Ramos (cell line): ENCODE data around the gene SNTG2.

Experiments used
- in situ Hi-C: fragments of 300-500 bp; cut with MboI; formaldehyde crosslinking; loops from one replicate; pipeline ENCODE4 v1.14.3; 2022; ENCODE audit warnings: low sequenced_read_pairs; ENCODE audit not compliant: unreplicated experiment

The SNTG2 gene

DNA sequence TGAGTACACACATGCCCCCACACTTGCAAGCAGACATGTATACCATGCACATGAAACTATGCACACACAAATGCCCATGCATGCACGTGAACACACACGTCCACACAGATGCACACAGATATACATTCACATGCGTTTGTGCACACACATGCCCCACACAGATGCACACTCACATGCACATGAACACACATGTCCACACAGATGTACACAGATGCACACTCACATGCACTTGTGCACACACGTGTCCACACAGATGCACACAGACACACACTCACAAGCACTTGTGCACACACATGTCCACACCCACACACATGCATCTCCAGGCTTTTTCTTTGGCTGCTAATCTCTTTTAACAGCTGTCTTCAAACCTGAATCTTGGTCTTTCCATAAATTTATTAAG, 31.1 kb downstream of the SNTG2 start:
- in situ Hi-C loops: no loop called here

- in situ Hi-C loops: no loop called here
Observed at GRCh38 chr2:985317-985898, 34.8 kb downstream of the SNTG2 start.

DNA sequence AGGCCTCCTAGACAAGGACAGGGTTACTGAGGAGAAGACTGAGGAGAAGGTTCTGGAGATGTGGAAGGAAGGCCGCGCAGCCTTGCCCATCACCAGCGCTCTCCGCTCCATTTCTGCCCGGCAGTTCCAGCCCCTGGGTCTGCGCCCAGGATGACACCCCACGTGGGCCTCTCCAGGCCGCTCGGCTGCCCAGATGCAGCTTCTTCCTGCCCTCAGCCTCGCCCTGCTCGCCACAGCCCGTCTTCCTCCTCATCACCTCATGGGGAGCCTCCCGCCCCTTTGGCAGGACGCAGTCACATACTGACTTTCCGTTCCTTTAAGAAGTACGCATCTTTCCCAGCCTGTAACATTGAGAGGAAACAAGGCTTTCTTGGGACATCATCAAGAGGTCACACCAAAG, 37.1 kb downstream of the SNTG2 start:
- in situ Hi-C loops: no loop called here

GRCh38 chr2:989781-990467, 39.3 kb downstream of the SNTG2 start:
- in situ Hi-C loops: no loop called here

- in situ Hi-C loops: no loop called here
Observed at GRCh38 chr2:990970-991369, 40.3 kb downstream of the SNTG2 start.

DNA sequence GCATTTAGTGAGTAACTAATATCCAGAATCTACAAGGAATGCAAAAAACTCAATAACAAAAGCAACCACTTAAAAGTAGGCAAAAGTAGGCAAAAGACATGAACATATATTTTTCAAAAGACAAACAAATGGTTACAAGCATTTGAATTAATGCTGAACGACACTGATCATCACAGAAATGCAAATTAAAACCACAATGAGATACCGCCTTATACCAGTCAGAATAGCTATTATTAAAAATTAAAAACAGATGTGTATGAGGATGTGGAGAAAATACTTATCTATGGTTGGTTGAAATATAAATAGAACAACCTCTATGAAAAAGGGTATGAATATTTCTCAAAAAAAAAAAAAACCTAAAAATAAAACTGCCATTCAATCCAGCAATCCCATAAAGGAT, 51.7 kb downstream of the SNTG2 start:
- in situ Hi-C loops: no loop called here

DNA sequence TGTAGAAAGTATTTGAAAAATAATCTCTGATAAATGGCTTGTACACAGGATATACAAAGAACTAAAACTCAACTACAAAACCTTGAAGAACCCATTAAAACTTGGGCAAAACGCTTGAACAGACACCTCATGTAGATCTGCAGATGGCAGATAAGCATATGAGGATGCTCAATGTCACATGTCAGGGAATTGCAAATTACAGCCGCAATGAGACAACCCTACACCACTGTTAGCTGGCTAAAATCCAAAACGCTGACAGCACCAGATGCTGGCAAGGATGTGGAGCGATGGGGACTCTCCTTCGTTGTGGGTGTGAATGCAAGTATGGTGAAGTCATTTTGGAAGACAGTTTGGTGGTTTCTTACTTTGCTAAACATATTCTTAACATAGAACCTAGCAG, 53.7 kb downstream of the SNTG2 start:
- in situ Hi-C loops: no loop called here

DNA sequence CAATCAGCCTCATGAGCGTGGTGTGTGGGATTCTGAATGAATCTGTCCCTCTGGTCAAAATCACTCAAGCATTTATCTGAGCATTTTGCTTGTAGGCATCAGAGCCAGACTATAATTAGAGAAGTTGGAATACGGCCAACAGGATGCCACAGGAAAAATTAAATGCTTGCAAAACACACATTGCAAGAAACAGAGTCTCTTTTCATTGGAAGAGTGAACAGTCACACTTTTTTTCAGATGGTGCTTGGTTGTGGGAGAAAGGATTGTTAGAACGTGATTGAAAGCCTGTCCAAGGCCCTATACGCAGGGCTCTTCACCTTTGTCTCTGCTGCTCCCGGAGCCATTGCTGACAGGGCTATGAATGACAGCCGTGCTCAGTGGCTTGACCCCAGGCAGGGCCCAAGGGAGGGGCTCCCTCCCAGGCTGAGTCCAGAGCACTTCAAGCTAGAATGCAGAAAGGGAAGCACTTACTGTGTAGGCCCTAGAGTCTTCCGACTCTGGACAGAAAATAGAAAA, 59.8 kb downstream of the SNTG2 start:
- in situ Hi-C loops: no loop called here

DNA sequence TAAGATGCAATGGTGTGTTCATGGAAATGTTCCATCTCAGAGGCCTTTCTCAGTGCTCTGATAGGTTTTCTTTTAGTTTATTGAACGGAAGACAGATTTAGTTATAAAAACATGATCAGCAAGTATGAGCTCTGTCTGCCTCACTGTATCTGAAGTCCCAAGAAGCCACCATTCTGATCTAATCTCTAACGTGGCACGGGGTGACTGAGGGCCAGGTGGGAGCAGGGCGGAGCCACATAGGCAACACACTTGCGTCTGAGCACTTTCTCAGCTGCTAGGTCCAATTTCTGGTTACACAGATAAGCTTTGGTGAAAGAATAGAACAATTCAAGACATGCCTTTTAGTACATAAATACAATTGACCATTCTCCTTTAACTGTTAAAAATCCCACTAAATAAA, 60.4 kb downstream of the SNTG2 start:
- in situ Hi-C loops: no loop called here

DNA sequence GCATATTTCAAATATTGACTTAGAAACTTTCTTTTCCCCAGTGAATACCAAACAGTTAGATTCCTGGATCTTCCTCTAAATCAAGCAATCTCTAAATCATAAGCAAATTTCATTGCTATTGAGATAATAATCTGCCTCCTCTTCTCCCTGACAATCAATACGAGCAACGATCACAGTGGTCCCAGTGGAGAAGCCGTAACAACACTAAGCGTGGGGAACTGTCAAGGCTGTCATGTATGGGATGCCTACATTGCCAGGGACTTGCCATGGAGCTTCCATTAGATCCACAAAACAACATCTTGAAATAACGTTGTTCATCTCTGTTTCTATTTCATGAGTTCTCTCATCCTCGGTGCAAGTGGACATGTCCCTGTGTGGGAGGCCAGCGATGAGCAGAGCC, 61.3 kb downstream of the SNTG2 start:
- in situ Hi-C loops: no loop called here

DNA sequence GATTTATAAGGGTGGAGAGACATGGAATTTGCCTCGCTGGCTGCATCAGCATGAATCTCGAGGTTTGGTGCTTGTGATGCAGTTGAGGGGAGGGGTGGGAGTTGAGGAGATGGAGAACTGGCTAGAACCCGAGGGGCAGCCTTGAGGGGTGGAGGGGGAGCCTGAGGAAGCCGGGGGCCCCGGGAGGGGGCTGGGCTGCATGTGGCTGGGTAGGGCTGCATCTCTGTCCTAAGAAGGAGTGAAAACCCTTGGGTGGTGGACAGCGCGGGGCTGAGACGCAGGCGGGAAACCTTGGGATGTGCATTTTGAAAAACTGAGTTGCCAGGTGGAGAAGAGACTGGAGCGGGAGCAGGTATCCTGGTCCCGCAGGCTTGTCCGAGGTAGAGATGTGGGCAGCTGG, 64.2 kb downstream of the SNTG2 start:
- in situ Hi-C loops: no loop called here

DNA sequence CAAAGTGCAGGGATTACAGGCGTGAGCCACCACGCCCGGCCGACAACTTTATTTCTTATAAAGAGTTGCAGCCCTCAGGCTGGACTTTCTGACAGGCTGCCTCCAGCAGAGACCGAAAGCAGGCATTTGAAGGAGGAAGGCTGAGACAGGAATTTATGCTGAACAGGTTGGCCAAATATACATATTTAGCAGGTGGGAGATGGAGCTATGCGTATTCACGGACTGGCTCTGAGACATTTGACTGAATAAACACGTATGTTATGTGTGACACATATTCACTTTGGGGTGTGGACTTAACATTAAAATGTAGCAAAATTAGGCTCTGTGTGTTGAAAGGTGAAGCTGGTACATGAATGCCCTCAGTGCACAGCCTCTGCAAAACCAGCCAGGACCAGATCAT, 65.9 kb downstream of the SNTG2 start:
- in situ Hi-C loops: no loop called here

DNA sequence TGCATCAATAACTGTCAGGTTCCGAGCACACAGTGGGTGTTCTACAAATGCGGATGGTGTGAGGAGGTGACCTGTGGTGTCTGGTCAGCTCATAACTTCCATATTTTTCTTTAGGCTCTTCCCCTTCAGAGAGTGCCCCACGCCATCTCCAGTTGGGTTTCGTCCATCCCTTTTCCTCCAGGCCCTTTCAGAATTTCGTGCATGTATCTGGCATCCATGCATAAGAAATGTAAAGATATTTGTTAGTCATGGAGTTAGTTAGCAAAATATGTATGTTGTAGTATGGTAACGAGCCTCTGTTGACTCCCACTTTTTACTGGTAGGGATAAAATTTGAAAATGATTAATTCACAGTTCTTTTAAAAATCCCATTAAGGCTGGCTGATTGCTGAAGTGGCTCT, 67.2 kb downstream of the SNTG2 start:
- in situ Hi-C loops: no loop called here

DNA sequence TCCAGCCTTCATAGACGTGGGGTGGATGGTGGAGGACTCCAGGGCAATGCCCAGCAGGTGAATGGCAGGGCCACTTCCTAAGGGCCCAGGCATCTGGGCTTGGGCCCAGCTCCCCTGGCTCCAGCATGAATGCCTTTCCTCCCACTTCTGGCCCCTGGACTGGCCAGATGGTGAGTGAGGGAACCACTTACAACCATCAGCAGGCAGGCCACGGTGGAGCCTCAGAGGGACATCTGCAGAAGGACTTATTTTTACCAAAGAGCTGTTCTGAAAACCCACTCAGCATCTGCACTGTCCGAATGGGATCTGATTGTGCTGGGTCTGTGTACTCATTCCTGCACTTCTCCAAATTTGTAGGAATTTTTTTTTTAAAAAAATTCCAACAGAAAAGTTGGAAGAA, 69.6 kb downstream of the SNTG2 start:
- in situ Hi-C loops: no loop called here

GRCh38 chr2:1022178-1022577, 71.5 kb downstream of the SNTG2 start:
- in situ Hi-C loops: no loop called here

DNA sequence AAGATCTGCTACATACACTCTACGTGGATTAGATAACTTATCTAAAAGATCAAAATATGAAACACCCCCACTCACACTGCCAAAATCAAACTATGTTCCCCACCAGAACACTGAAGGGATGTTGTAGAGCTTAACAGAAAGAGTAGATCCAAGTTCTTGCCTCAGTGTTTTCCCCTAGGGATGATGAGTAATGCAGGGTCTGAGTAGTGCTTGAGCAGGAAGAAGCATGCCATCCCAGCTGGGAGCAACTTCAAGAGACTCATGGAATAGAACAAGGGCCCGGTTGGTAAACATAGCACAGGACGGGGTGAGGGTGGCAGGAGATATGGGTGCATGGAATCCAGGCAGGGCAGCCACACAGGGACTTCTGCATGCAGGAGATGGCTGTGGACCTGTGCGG, 74.3 kb downstream of the SNTG2 start:
- in situ Hi-C loops: no loop called here

GRCh38 chr2:1026141-1026540, 75.5 kb downstream of the SNTG2 start:
- in situ Hi-C loops: no loop called here

DNA sequence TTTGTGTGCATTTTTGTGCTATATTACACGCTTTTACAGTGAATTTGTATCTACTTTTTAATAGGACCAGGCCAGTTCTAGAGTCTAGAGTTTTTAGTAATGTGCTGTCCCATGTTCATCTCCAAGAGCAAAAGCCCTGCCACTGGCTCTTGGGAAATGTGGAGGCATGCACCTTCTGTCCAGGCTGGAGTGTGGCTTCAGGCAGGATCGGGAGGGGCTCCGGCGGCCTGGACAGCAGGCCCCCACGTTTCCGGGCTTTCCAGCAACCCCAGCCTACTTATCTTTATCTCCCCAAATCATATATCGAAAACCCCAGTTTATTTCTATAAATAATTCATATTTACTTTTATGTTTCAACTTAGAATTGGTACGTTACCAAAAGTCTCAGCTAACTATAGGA, 78.2 kb downstream of the SNTG2 start:
- in situ Hi-C loops: no loop called here

- in situ Hi-C loops: no loop called here
Observed at GRCh38 chr2:1032030-1032429, 81.4 kb downstream of the SNTG2 start.

GRCh38 chr2:1033069-1033468, 82.4 kb downstream of the SNTG2 start:
- in situ Hi-C loops: no loop called here

DNA sequence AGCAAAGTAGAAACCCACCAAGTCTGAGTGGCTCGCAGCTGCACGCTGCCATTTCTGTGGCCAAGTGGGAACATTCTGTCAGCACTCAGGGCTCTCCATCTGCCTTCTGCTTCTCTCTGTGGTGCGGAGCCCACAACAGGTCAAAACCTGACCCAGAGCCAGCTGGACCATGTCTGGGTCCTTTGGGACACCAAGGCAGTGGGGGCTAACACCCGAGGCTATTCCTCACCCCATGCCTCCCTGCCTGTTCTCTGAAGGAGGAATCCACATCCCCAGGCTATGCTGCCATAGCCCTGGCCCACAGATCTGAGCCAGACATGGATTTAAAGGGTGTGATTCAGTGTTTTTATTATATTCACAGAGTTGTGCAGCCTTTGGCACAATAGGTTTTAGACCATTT, 86.4 kb downstream of the SNTG2 start:
- in situ Hi-C loops: no loop called here

GRCh38 chr2:1039549-1039948, 88.9 kb downstream of the SNTG2 start:
- in situ Hi-C loops: no loop called here
